Panc1 (cell line): ENCODE data around the gene HPCAL4. TPM values are rescaled to one million over a fixed set of nuclear protein-coding genes. Genes with fewer than 3 reads are reported as not detected.

Experiments
- ATAC-seq: fragments of 200-7000 bp; cut with Tn5 transposase; 2 replicates; pipeline ENCODE4 v1.9.1; 2020; ENCODE audit warnings: mild to moderate bottlenecking, moderate library complexity
- BruUV-seq: library from RNA; stranded (reverse); fragments of 400-500 nt; replicated peaks from 2 replicates; lab custom pipeline; 2021; lab: Mats Ljungman, UMichigan
- CTCF ChIA-PET: fragments of 300-600 bp; sonication (Branson Sonifier 250); formaldehyde crosslinking; loops from one replicate; lab custom pipeline; 2022; ENCODE audit warnings: antibody characterized with exemption; lab: Charles Lee
- POLR2A ChIA-PET: fragments of 300-600 bp; sonication (Branson Sonifier 250); formaldehyde crosslinking; loops from one replicate; lab custom pipeline; 2022; ENCODE audit warnings: antibody characterized with exemption; lab: Charles Lee
- DNase-seq: peaks from one replicate; pipeline ENCODE4 v3.0.0-alpha.2; 2010; ENCODE audit warnings: low read depth, low spot score
- H3K27ac ChIP-seq: 2 replicates; pipeline ENCODE4 v1.5.1; 2011; ENCODE audit warnings: mild to moderate bottlenecking, low read length, inconsistent platforms
- H3K27me3 ChIP-seq: fragments of 200-500 bp; sonication (Bioruptor generic); 2 replicates; pipeline ENCODE4 v1.6.0; 2014; ENCODE audit warnings: low read length, inconsistent platforms; ENCODE audit not compliant: control insufficient read depth, insufficient read depth
- H3K36me3 ChIP-seq: fragments of 200-500 bp; sonication (Bioruptor generic); 2 replicates; pipeline ENCODE4 v1.5.1; 2014; ENCODE audit warnings: inconsistent platforms, mild to moderate bottlenecking, low read length, moderate library complexity; ENCODE audit not compliant: control insufficient read depth, insufficient read depth
- H3K4me1 ChIP-seq: 2 replicates; pipeline ENCODE4 v1.5.1; 2011; ENCODE audit warnings: inconsistent platforms, mild to moderate bottlenecking, low read length, moderate library complexity; ENCODE audit not compliant: control insufficient read depth, insufficient read depth
- H3K4me3 ChIP-seq, 2 experiments: 2 replicates each; pipeline ENCODE4 v1.5.1; 2011 to 2012; ENCODE audit warnings: low read depth in 2 of 2, low read length in 2 of 2, mild to moderate bottlenecking in 2 of 2, inconsistent platforms in 1 of 2, moderate library complexity in 1 of 2
- H3K9me3 ChIP-seq: fragments of 200-500 bp; sonication (Bioruptor generic); 2 replicates; pipeline ENCODE4 v1.5.1; 2014; ENCODE audit warnings: low read depth, mild to moderate bottlenecking, inconsistent platforms, low read length, moderate library complexity; ENCODE audit not compliant: control insufficient read depth, insufficient read depth
- CTCF ChIP-seq: fragments of 450-650 bp; IDR thresholded peaks from 2 replicates; pipeline ENCODE4 v1.5.1; 2017; ENCODE audit warnings: mild to moderate bottlenecking
- POLR2AphosphoS5 ChIP-seq: IDR thresholded peaks from 2 replicates; pipeline ENCODE4 v1.6.1; 2012; ENCODE audit warnings: mild to moderate bottlenecking, low read depth, low read length, moderate library complexity
- REST ChIP-seq, 2 experiments: IDR thresholded peaks; 2 replicates each; pipeline ENCODE4 v1.6.1; 2011 to 2012; ENCODE audit warnings: low read depth in 2 of 2, control low read depth in 1 of 2, low read length in 1 of 2, mild to moderate bottlenecking in 1 of 2, moderate library complexity in 1 of 2; ENCODE audit not compliant: insufficient read depth in 1 of 2
- SIN3A ChIP-seq: IDR thresholded peaks from 2 replicates; pipeline ENCODE4 v1.6.1; 2012; ENCODE audit warnings: low read depth, mild to moderate bottlenecking, low read length, moderate library complexity, borderline replicate concordance; ENCODE audit not compliant: insufficient read depth
- TCF7L2 ChIP-seq: IDR thresholded peaks from 2 replicates; pipeline ENCODE4 v1.6.1; 2011; ENCODE audit warnings: mild to moderate bottlenecking, low read depth, low read length, inconsistent platforms
- in situ Hi-C: cut with HindIII; loops from 2 replicates; pipeline ENCODE4 v1.10.0; 2016; ENCODE audit warnings: low sequenced_read_pairs, low pct_unique_long_range_greater_than_20kb
- intact Hi-C: fragments of 100-400 bp; cut with micrococcal nuclease; formaldehyde crosslinking; loops from one replicate; pipeline ENCODE4 v1.10.0; 2022; ENCODE audit not compliant: unreplicated experiment
- total RNA-seq: library from RNA; stranded (reverse); gene quantifications from one replicate; pipeline ENCODE4 v1.2.1, GENCODE V29; 2021; ENCODE audit not compliant: unreplicated experiment

The HPCAL4 gene
- total RNA-seq, 1 experiment from 2014 or later, result 0.21 TPM

GRCh38 chr1:39670689-39671088 lies 20.5 kb downstream of the HPCAL4 start:
- DNase-seq (no peak), ATAC-seq (no peak)
- POLR2A ChIA-PET, result no interaction called here
- no peak for TF ChIP-seq POLR2AphosphoS5
- TF ChIP-seq TCF7L2, result no peak
- TF ChIP-seq SIN3A, result no peak
- TF ChIP-seq REST (IDR thresholded peaks at IDR 0.05; ENCODE audit: insufficient read depth in 1 of 2, low read depth in 2 of 2, low read length in 1 of 2), result no peak
- no peak for TF ChIP-seq CTCF
- Histone ChIP-seq H3K9me3 (no peaks in the 10 kb centered on the region), H3K27ac (no peak overlapping the region), H3K36me3 (no peaks in the 10 kb centered on the region), H3K4me1 (no peaks in the 10 kb centered on the region), H3K27me3 (peaks cover 13% of the 10 kb centered on the region), H3K4me3 (no peak overlapping the region)
- in situ Hi-C loops, result no loop called here
- no TSS peak for BruUV-seq
- CTCF ChIA-PET, result no interaction called here
- intact Hi-C loops, result no loop called here

- CTCF ChIA-PET, result no interaction called here
- ATAC-seq (no peak), DNase-seq (no peak)
- intact Hi-C loops (no loop called here), in situ Hi-C loops (no loop called here)
- POLR2A ChIA-PET, result no interaction called here
- H3K9me3 ChIP-seq, result no peaks in the 10 kb centered on the region
- H3K27me3 ChIP-seq, result peaks cover 13% of the 10 kb centered on the region
- TF ChIP-seq SIN3A (no peak), TCF7L2 (no peak), POLR2AphosphoS5 (no peak), REST (IDR thresholded peaks at IDR 0.05; ENCODE audit: insufficient read depth in 1 of 2, low read depth in 2 of 2, low read length in 1 of 2) (no peak)
- H3K4me1 ChIP-seq, result no peaks in the 10 kb centered on the region
- H3K27ac ChIP-seq, result no peak overlapping the region
- BruUV-seq, result no TSS peak
- H3K4me3 ChIP-seq, result no peak overlapping the region
- no peaks in the 10 kb centered on the region for H3K36me3 ChIP-seq
These were observed 22.3 kb downstream of the HPCAL4 start for GRCh38 chr1:39668894-39669293.
